ENCODE results near the gene AP1G2.

DNA sequence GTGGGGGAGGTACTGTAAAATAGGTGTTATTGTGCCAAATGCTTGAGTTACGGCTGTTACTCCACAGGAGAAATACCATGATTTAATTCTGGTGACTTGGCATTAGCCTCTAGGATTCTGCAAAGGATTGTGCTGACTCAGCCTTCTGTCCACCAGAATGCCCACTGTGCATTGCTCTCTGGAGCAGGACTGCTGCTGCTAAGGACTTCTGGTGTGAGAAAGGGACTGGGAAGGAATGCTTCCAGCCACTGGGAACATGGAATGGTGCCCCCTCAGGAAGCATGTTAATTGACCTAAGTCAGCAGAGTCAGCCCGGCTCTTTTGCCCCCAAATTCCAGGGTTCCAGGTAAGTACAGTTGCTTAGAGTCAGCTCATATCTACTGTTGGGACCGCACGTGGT lies 48.9 kb downstream of the AP1G2 start:
- TF ChIP-seq, protein P1, sequence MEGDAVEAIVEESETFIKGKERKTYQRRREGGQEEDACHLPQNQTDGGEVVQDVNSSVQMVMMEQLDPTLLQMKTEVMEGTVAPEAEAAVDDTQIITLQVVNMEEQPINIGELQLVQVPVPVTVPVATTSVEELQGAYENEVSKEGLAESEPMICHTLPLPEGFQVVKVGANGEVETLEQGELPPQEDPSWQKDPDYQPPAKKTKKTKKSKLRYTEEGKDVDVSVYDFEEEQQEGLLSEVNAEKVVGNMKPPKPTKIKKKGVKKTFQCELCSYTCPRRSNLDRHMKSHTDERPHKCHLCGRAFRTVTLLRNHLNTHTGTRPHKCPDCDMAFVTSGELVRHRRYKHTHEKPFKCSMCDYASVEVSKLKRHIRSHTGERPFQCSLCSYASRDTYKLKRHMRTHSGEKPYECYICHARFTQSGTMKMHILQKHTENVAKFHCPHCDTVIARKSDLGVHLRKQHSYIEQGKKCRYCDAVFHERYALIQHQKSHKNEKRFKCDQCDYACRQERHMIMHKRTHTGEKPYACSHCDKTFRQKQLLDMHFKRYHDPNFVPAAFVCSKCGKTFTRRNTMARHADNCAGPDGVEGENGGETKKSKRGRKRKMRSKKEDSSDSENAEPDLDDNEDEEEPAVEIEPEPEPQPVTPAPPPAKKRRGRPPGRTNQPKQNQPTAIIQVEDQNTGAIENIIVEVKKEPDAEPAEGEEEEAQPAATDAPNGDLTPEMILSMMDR (IDR thresholded peaks at IDR 0.05), result no peak
- no peak for TF ChIP-seq EZH2 (IDR thresholded peaks at IDR 0.05; ENCODE audit: borderline replicate concordance, insufficient read depth, low read depth, low read length, poor library complexity, severe bottlenecking)
